Activated T-helper 2 cell treated with anti-CD3 and anti-CD28 coated beads, Interferon-gamma antibody, Interleukin-2, Interleukin-4, amounts not matched to agents 10 μg/mL and 5 μg/mL and 100 μg/mL, durations not matched to agents 14 hours and 24 hours and 36 hours (primary cell): ENCODE results near the gene NNMT. TPM values are rescaled to one million over a fixed set of nuclear protein-coding genes. Genes with fewer than 3 reads are reported as not detected.

Experiments
- DNase-seq: peaks from one replicate; pipeline ENCODE4 v3.0.0; 2021; ENCODE audit warnings: low spot score
- H3K27ac Mint-ChIP-seq: one replicate; pipeline ENCODE4 v1.8.0; 2021; ENCODE audit warnings: mixed read lengths
- H3K27me3 Mint-ChIP-seq: one replicate; pipeline ENCODE4 v1.8.0; 2021; ENCODE audit warnings: low read depth, mixed read lengths
- H3K36me3 Mint-ChIP-seq: one replicate; pipeline ENCODE4 v1.8.0; 2021; ENCODE audit warnings: low read depth, mixed read lengths
- H3K4me1 Mint-ChIP-seq: one replicate; pipeline ENCODE4 v1.8.0; 2021; ENCODE audit warnings: low read depth, mixed read lengths
- H3K4me3 Mint-ChIP-seq: one replicate; pipeline ENCODE4 v1.8.0; 2021; ENCODE audit warnings: low read depth, mild to moderate bottlenecking, moderate library complexity, mixed read lengths
- H3K9me3 Mint-ChIP-seq: one replicate; pipeline ENCODE4 v1.8.0; 2021; ENCODE audit warnings: mixed read lengths
- intact Hi-C: fragments of 100-400 bp; cut with micrococcal nuclease; formaldehyde crosslinking; loops from one replicate; pipeline ENCODE4 v1.15.1; 2023
- total RNA-seq: library from RNA; stranded (reverse); gene quantifications from 2 replicates; pipeline ENCODE4 v1.2.3, GENCODE V29; 2022

Gene NNMT
- total RNA-seq, 1 donor from 2014 or later: not detected

GRCh38 chr11:114293201-114293711 lies 2.9 kb upstream of the NNMT start:
- H3K4me3 Mint-ChIP-seq: no peak overlapping the region
- no peak for DNase-seq
- intact Hi-C loops: no loop called here
- no peaks in the 10 kb centered on the region for H3K36me3 Mint-ChIP-seq
- peaks cover 2% of the 10 kb centered on the region for H3K4me1 Mint-ChIP-seq
- H3K27me3 Mint-ChIP-seq: peaks cover 22% of the 10 kb centered on the region
- no peaks in the 10 kb centered on the region for H3K9me3 Mint-ChIP-seq
- H3K27ac Mint-ChIP-seq: no peak overlapping the region

- DNase-seq: no peak
- Mint-ChIP-seq H3K4me3 (no peak overlapping the region), H3K9me3 (peaks cover 3% of the 10 kb centered on the region), H3K4me1 (peaks cover 2% of the 10 kb centered on the region), H3K36me3 (no peaks in the 10 kb centered on the region), H3K27ac (no peak overlapping the region), H3K27me3 (peaks cover 9% of the 10 kb centered on the region)
- intact Hi-C loops: no loop called here
Observed at GRCh38 chr11:114296605-114297372, 590 bp downstream of the NNMT start.

DNA sequence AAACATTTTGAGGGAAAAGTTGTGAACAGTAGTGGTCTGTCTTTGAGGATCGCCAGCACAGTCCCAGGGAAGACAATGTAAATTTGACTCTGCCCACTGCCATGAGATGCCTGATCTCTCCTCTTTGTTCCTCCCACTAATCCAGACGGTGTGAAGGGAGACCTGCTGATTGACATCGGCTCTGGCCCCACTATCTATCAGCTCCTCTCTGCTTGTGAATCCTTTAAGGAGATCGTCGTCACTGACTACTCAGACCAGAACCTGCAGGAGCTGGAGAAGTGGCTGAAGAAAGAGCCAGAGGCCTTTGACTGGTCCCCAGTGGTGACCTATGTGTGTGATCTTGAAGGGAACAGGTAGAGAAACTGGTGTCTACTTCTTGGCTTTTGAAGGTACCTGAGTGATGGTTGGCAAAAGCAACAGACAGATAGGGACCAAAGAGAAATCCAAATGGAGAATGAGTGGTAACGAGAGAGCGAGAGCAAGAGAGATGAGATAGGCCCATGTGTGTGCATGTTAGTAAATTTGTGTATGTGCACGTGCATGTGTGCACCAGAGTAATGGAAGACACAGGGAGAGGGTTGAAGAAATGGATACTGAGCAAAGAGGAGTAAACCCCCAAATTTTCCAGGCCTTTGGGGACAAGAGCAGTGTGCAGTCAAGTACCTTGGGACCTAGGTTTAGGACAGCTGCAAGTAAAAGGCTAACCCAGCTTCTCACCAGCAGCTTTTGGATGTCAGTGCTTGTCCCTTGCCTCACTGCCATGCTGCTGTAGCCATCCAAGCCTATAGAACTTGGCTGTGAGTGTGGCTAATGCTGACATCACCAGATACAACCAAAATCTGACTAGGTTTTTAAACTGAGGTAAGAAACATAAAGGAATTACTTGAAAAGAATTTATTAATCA lies 1.9 kb downstream of the NNMT start:
- Mint-ChIP-seq H3K27me3 (peaks cover 11% of the 10 kb centered on the region), H3K4me1 (no peaks in the 10 kb centered on the region), H3K4me3 (no peak overlapping the region), H3K27ac (no peak overlapping the region), H3K36me3 (no peaks in the 10 kb centered on the region), H3K9me3 (peaks cover 3% of the 10 kb centered on the region)
- intact Hi-C loops: no loop called here
- DNase-seq: no peak

- Mint-ChIP-seq H3K4me1 (no peaks in the 10 kb centered on the region), H3K27me3 (peaks cover 11% of the 10 kb centered on the region), H3K9me3 (peaks cover 3% of the 10 kb centered on the region), H3K36me3 (no peaks in the 10 kb centered on the region), H3K4me3 (no peak overlapping the region), H3K27ac (no peak overlapping the region)
- intact Hi-C loops: no loop called here
- DNase-seq: no peak
Observed at GRCh38 chr11:114298710-114299109, 2.5 kb downstream of the NNMT start.

DNA sequence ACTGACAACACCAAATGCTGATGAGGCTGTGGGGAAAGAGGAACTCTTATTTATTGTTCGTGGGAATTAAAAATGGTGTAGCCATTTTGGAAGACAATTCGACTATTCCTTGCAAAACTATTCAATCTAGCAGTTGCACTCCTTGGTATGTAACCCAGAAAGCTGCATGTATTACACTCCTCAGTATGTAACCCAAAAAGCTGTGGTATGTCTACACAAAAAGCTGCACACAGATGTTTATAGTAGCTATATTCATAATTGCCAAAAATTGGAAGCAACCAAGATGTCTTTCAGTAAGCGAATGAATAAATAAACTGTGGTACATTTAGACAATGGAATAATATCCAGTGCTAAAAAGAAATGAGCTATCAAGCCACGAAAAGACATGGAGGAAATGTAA lies 4.9 kb downstream of the NNMT start:
- intact Hi-C loops: no loop called here
- Mint-ChIP-seq H3K27ac (no peak overlapping the region), H3K4me1 (no peaks in the 10 kb centered on the region), H3K27me3 (peaks cover 14% of the 10 kb centered on the region), H3K36me3 (no peaks in the 10 kb centered on the region), H3K4me3 (no peak overlapping the region), H3K9me3 (peaks cover 3% of the 10 kb centered on the region)
- no peak for DNase-seq

DNA sequence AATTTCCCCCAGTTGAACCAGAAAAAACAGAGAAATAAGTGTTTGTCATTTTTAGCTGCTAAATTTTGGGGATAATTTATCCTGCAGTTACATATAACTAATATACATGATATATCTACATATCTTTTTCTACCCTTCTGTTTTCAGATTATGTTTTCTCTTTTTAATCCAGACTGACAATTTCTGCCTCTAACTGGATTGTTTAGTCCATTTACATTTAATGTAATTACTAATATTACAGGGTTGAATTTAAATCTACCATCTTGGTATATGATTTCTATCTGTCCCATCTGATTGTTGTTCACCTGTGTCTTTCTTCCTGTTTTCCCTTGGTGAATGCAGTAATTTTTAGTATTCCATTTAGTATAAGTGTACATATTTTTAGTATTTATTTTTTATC lies 5.7 kb downstream of the NNMT start:
- no peak overlapping the region for H3K4me3 Mint-ChIP-seq
- no peak for DNase-seq
- H3K36me3 Mint-ChIP-seq: no peaks in the 10 kb centered on the region
- H3K27ac Mint-ChIP-seq: no peak overlapping the region
- peaks cover 16% of the 10 kb centered on the region for H3K27me3 Mint-ChIP-seq
- H3K9me3 Mint-ChIP-seq: peaks cover 3% of the 10 kb centered on the region
- intact Hi-C loops: no loop called here
- no peaks in the 10 kb centered on the region for H3K4me1 Mint-ChIP-seq

GRCh38 chr11:114302663-114303062 lies 6.5 kb downstream of the NNMT start:
- H3K36me3 Mint-ChIP-seq: no peaks in the 10 kb centered on the region
- H3K27me3 Mint-ChIP-seq: peaks cover 23% of the 10 kb centered on the region
- no peak overlapping the region for H3K27ac Mint-ChIP-seq
- no peaks in the 10 kb centered on the region for H3K4me1 Mint-ChIP-seq
- H3K9me3 Mint-ChIP-seq: peaks cover 3% of the 10 kb centered on the region
- no peak for DNase-seq
- intact Hi-C loops: no loop called here
- H3K4me3 Mint-ChIP-seq: no peak overlapping the region

- intact Hi-C loops: no loop called here
- Mint-ChIP-seq H3K27me3 (peaks cover 30% of the 10 kb centered on the region), H3K9me3 (peaks cover 3% of the 10 kb centered on the region), H3K36me3 (no peaks in the 10 kb centered on the region), H3K4me1 (no peaks in the 10 kb centered on the region), H3K27ac (no peak overlapping the region), H3K4me3 (no peak overlapping the region)
- DNase-seq: no peak
Observed at GRCh38 chr11:114304065-114304464, 7.9 kb downstream of the NNMT start.

GRCh38 chr11:114304969-114305368 lies 8.8 kb downstream of the NNMT start:
- H3K27me3 Mint-ChIP-seq: peaks cover 32% of the 10 kb centered on the region

DNA sequence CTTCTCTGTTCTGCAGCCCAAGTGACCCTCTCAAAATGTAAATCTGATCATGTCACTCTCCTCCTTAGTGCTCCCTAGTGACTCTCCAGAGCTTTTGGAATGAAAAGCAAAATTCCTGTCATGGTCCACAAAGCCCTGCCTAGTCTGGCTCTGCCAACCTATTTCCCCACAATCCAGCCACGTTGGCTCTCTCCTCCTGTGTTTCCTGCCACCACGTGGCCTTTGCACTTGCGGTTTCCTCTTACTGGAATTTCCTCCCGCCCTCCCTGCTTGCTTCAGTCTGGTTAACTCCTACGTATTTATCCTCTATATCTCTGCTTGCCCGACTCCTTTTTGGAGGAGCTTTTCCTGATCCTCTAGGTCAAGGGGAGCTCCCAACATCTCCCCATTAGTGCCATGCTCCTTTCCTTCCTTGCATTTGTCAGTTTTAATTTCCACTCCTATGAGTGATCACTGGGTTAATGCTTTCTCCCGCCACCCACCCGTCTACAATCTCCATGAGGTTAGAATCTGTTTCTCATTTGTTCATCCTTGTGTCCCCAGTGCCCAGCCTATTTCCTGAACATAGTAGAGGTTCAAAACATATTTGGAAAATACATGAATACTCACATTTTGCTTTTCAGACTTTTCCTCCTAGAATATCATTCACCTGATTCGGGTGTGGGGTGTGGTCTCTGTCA lies 11.5 kb downstream of the NNMT start:
- peaks cover 27% of the 10 kb centered on the region for H3K27me3 Mint-ChIP-seq
- no peak overlapping the region for H3K4me3 Mint-ChIP-seq
- intact Hi-C loops: no loop called here
- H3K36me3 Mint-ChIP-seq: no peaks in the 10 kb centered on the region
- DNase-seq: no peak
- no peak overlapping the region for H3K27ac Mint-ChIP-seq
- no peaks in the 10 kb centered on the region for H3K4me1 Mint-ChIP-seq
- H3K9me3 Mint-ChIP-seq: no peaks in the 10 kb centered on the region

More at GRCh38 chr11:114304969-114305368, 8.8 kb downstream of the NNMT start:
- Mint-ChIP-seq H3K9me3 (no peaks in the 10 kb centered on the region), H3K36me3 (no peaks in the 10 kb centered on the region), H3K27ac (no peak overlapping the region), H3K4me1 (no peaks in the 10 kb centered on the region), H3K4me3 (no peak overlapping the region)
- intact Hi-C loops: no loop called here
- DNase-seq: no peak

GRCh38 chr11:114308689-114309089 lies 12.5 kb downstream of the NNMT start:
- H3K27me3 Mint-ChIP-seq: peaks cover 27% of the 10 kb centered on the region
- H3K36me3 Mint-ChIP-seq: no peaks in the 10 kb centered on the region
- intact Hi-C loops: no loop called here
- no peaks in the 10 kb centered on the region for H3K9me3 Mint-ChIP-seq
- no peak for DNase-seq
- no peaks in the 10 kb centered on the region for H3K4me1 Mint-ChIP-seq
- no peak overlapping the region for H3K4me3 Mint-ChIP-seq
- no peak overlapping the region for H3K27ac Mint-ChIP-seq

DNA sequence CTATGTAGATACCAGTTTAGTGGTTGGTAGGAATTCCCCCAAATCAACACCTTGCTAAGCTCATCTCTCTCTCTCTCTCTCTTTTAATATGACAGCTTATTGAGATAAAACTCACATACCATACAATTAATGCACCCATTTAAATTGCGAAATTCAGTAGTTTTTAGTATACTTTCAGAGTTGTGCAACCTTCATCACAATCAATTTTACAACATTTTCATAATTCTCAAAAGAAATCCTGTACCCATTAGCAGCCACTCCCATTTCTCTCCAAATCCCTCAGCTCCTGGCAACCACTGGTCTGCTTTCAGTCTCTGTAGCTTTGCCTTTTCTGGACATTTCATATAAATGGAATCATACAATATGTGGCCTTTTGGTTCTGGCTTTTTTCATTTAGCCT lies 13.3 kb downstream of the NNMT start:
- DNase-seq: no peak
- Mint-ChIP-seq H3K4me1 (no peaks in the 10 kb centered on the region), H3K27ac (no peak overlapping the region), H3K36me3 (no peaks in the 10 kb centered on the region), H3K9me3 (no peaks in the 10 kb centered on the region), H3K27me3 (peaks cover 25% of the 10 kb centered on the region), H3K4me3 (no peak overlapping the region)
- intact Hi-C loops: no loop called here
